Measurements from ENCODE around the gene RSKR.

DNA sequence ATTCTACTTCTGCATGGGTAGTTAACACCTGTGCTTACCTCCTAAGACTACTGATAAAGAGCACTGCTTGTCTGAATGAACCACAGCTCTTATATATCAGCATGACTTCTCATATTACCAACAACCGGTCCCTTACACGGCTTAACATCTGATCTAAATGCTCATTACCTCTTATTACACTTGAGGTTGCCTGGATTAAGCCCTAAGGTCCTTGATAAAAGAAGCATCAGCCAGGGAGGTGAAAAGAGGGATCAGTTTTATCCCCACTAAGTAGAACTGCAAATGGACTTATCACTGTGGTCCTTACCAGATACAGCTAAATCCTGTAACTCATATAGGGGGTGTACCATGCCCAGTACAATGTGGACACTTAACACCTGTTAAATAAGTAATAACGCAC, 8.2 kb upstream of the RSKR start:
- TF ChIP-seq POLR2A (IDR thresholded peaks at IDR 0.05; ENCODE audit: low read depth, low read length): no peak
- no peak for TF ChIP-seq TAF1 (IDR thresholded peaks at IDR 0.05; ENCODE audit: low read depth, low read length)
- TF ChIP-seq POLR2AphosphoS5 (IDR thresholded peaks at IDR 0.05; ENCODE audit: low read depth, low read length): no peak

Measured in GM12891 (cell line).